Uterus (tissue), 4 donors: ENCODE measurements around the gene JUP. TPM values are rescaled to one million over a fixed set of nuclear protein-coding genes. Genes with fewer than 3 reads are reported as not detected.

Experiments
- DNase-seq, 2 donors: peaks; one replicate each; pipeline ENCODE4 v3.0.0-alpha.2; 2019 to 2020
- H3K27ac ChIP-seq, 2 donors: fragments of 200-600 bp; sonication (generic); 1 replicate in 1 of 2; 2 replicates in 1 of 2; pipeline ENCODE4 v1.5.1; 2016 to 2018
- H3K27me3 ChIP-seq, 2 donors: fragments of 200-600 bp; sonication (generic); one replicate each; pipeline ENCODE4 v1.5.1; 2018 to 2019; ENCODE audit warnings: control low read depth in 1 of 2
- H3K36me3 ChIP-seq, 2 donors: fragments of 200-600 bp; sonication (generic); one replicate each; pipeline ENCODE4 v1.5.1; 2019; ENCODE audit warnings: control low read depth in 1 of 2
- H3K4me1 ChIP-seq, 2 donors: fragments of 200-600 bp; sonication (generic); one replicate each; pipeline ENCODE4 v1.5.1; 2018 to 2019; ENCODE audit warnings: control low read depth in 1 of 2
- H3K4me3 ChIP-seq, 2 donors: fragments of 200-600 bp; sonication (generic); 1 replicate in 1 of 2; 2 replicates in 1 of 2; pipeline ENCODE4 v1.5.1; 2018 to 2019; ENCODE audit warnings: mild to moderate bottlenecking in 1 of 2
- H3K9me3 ChIP-seq, 2 donors: fragments of 200-600 bp; sonication (generic); one replicate each; pipeline ENCODE4 v1.5.1; 2019; ENCODE audit warnings: control low read depth in 1 of 2
- CTCF ChIP-seq, 4 experiments: fragments of 200-600 bp in 2 of 4; fragments of 450-650 bp in 2 of 4; sonication (generic) in 2 of 4; IDR thresholded peaks; one replicate each; pipeline ENCODE4 v1.5.1; 2016 to 2019; ENCODE audit warnings: antibody characterized with exemption in 4 of 4, mild to moderate bottlenecking in 2 of 4, moderate library complexity in 1 of 4
- POLR2A ChIP-seq, 2 donors: fragments of 450-650 bp; IDR thresholded peaks; one replicate each; pipeline ENCODE4 v1.6.1; 2016; ENCODE audit warnings: antibody characterized with exemption in 2 of 2, mild to moderate bottlenecking in 1 of 2, moderate library complexity in 1 of 2
- intact Hi-C: fragments of 100-400 bp; cut with DNase I; formaldehyde crosslinking; loops from one replicate; pipeline ENCODE4 v1.15.1; 2023; ENCODE audit warnings: low total_unique reads
- total RNA-seq, 4 donors: library from RNA; depleted of rRNA in 3 of 4; stranded (reverse); fragments of >200 nt in 3 of 4; gene quantifications; one replicate each; pipeline versions ENCODE4 v1.1.0 to v1.2.4, GENCODE V29; 2014 to 2023
- donor health status: DM: yes; HTN: yes; CAD: no.

The JUP gene
- total RNA-seq, 4 donors from 2014 or later: 49.1 to 110 (median 70.0) TPM

GRCh38 chr17:41735744-41736143 is 50.8 kb downstream of the JUP start:
- no peak overlapping the region for H3K27ac ChIP-seq
- H3K4me1 ChIP-seq: peaks cover 0 to 7% of the 10 kb centered on the region in 2 donors
- no peak overlapping the region for H3K4me3 ChIP-seq
- no peaks in the 10 kb centered on the region for H3K36me3 ChIP-seq
- no peaks in the 10 kb centered on the region for H3K9me3 ChIP-seq
- TF ChIP-seq CTCF (IDR thresholded peaks at IDR 0.05) (no peak), POLR2A (IDR thresholded peaks at IDR 0.05) (no peak)
- peaks cover 11 to 12% of the 10 kb centered on the region in 2 donors for H3K27me3 ChIP-seq
- no peak for DNase-seq
- intact Hi-C loops: no loop called here

GRCh38 chr17:41734949-41735313 is 51.6 kb downstream of the JUP start:
- no peak for TF ChIP-seq CTCF (IDR thresholded peaks at IDR 0.05)
- no peak for TF ChIP-seq POLR2A (IDR thresholded peaks at IDR 0.05)
- Histone ChIP-seq H3K9me3 (no peaks in the 10 kb centered on the region), H3K4me1 (peaks cover 0 to 7% of the 10 kb centered on the region in 2 donors), H3K36me3 (no peaks in the 10 kb centered on the region), H3K27ac (no peak overlapping the region), H3K4me3 (peak overlapping the region; percentile 29 to 35), H3K27me3 (peaks cover 11 to 12% of the 10 kb centered on the region in 2 donors)
- intact Hi-C loops: no loop called here
- no peak for DNase-seq

- TF ChIP-seq POLR2A (IDR thresholded peaks at IDR 0.05) (peak; percentile 27 to 63), CTCF (IDR thresholded peaks at IDR 0.05) (no peak)
Measured at GRCh38 chr17:41734139-41734948, 52.2 kb downstream of the JUP start, which contains the start of gene HAP1. Gene HAP1 (minus strand): TSS chr17:41734643. CDS start chr17:41734634, 9 bp downstream.

GRCh38 chr17:41733348-41734138 is 53.0 kb downstream of the JUP start:
- intact Hi-C loops: no loop called here
- Histone ChIP-seq H3K27me3 (peaks cover 11 to 12% of the 10 kb centered on the region in 2 donors), H3K27ac (no peak overlapping the region), H3K4me3 (peak overlapping the region; percentile 29 to 35), H3K9me3 (no peaks in the 10 kb centered on the region), H3K4me1 (peaks cover 0 to 7% of the 10 kb centered on the region in 2 donors), H3K36me3 (no peaks in the 10 kb centered on the region)
- DNase-seq: no peak
- TF ChIP-seq CTCF (IDR thresholded peaks at IDR 0.05) (no peak), POLR2A (IDR thresholded peaks at IDR 0.05) (no peak)

More at GRCh38 chr17:41734139-41734948, 52.2 kb downstream of the JUP start, which contains the start of gene HAP1:
- Histone ChIP-seq H3K27ac (no peak within 1 kb of the TSS), H3K36me3 (no peaks in the 10 kb centered on the region), H3K27me3 (peaks cover 11 to 12% of the 10 kb centered on the region in 2 donors), H3K4me1 (peaks cover 0 to 7% of the 10 kb centered on the region in 2 donors), H3K4me3 (peak within 1 kb of the TSS; percentile 29 to 35), H3K9me3 (no peaks in the 10 kb centered on the region)
- DNase-seq: peak in 1 of 2 donors; percentile 37
- intact Hi-C loops: no loop called here
